ENCODE data around the gene NDUFB11.

NDUFB11 gene

GRCh38 chrX:47174846-47175587, 30.5 kb upstream of the NDUFB11 start:
- DNase-seq (ENCODE audit: low read depth) = no peak

GRCh38 chrX:47174376-47174775, 29.9 kb upstream of the NDUFB11 start:
- DNase-seq (ENCODE audit: low read depth) = no peak

- DNase-seq (ENCODE audit: low read depth) = no peak
Observed at GRCh38 chrX:47172971-47173792, 28.7 kb upstream of the NDUFB11 start.

GRCh38 chrX:47172549-47172948, 28.0 kb upstream of the NDUFB11 start:
- no peak for DNase-seq (ENCODE audit: low read depth)

DNA sequence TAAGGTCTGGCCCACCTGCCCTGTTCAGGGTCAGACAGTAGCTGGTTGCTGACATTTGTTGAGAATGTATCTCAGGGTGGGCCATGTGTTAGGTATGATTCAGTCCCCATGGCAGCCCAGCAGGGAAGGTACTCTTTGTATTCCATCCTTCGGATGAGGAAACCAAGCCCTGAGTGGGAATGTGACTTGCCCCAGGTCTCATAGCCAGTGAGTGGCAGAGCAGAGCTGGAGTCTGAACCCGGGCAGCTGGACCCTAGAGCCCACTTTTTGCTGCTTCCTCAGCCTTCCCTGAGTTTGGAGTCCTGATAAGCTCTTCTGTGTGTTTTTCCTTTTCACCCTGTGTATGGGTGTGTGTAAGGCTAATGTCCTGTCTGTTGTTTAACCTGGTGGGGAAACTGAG, 27.5 kb upstream of the NDUFB11 start:
- no peak for DNase-seq (ENCODE audit: low read depth)

GRCh38 chrX:47170861-47171692, 26.6 kb upstream of the NDUFB11 start:
- no peak for DNase-seq (ENCODE audit: low read depth)

DNA sequence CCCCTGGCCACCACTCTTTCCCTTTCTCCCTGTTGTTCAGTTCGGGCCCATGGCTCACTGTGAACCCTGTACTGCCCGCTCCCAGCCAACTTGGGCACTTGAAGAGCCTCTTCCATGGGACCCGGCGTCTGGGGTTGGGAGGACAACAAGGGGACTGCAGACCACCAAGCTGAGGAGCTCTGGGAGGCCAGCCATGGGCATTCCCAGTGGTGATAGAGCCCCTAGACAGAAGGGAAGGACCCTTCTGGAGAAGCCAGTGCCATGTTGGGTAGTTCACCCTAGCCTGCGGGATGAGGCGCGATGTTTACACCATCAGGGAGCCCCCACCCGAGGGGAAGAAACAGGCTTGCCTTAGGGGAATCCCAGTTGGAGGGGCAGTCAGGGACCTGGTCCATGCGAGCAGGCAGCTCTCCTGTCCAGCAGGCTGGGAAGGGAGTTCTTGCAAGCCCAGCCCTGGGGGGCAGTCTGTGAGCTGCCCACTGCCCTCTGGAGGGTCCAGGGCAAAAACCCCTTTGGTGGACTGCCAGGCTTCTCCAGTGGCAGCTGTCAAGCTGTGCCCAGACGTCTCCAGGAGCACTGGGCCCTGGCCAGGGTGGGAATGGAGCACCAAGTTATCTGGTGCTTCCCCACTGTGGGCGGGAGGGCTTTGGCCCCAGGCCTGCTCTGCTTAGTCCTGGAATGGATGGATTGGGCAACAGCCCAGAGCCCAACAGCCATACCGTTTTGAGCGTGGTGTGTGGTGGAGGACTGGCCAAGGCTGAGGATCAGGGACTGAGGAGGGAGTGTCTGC, 25.4 kb upstream of the NDUFB11 start:
- DNase-seq (ENCODE audit: low read depth) = peak; percentile 34

DNA sequence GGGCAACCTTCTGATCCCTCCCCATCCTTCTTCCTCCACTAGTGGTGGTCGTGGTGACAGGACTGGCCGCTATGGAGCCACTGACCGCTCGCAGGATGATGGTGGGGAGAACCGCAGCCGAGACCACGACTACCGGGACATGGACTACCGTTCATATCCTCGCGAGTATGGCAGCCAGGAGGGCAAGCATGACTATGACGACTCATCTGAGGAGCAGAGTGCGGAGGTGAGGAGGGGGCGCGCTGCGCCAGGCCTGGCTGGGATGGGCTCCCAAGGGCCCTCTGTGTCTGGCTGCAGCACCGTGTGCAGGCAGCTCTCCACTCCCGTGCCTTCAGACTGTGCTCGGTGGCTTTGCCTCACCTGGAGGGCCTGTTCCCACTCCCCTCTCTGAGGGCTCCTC, 24.8 kb upstream of the NDUFB11 start:
- no peak for DNase-seq (ENCODE audit: low read depth)

GRCh38 chrX:47168495-47169073, 24.1 kb upstream of the NDUFB11 start:
- no peak for DNase-seq (ENCODE audit: low read depth)

DNA sequence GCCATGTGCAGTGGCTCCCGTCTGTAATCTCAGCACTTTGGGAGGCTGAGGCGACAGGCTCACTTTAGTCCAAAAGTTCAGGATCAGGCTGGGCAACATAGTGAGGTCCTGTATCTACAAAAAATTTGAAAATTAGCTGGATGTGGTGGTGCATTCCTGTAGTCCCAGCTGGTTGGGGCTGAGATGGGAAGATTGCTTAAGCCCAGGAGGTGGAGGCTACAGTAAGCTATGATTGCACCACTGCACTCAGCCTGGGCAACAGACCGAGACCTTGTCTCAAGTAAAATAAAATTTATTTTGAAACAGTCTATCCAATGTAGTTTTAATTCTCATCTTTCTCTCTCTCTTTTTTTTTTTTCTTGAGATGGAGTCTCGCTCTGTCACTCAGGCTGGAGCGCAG, 21.6 kb upstream of the NDUFB11 start:
- DNase-seq (ENCODE audit: low read depth) = peak; percentile 70

GRCh38 chrX:47164420-47164819, 19.9 kb upstream of the NDUFB11 start:
- no peak for DNase-seq (ENCODE audit: low read depth)

- no peak for DNase-seq (ENCODE audit: low read depth)
Observed at GRCh38 chrX:47162927-47163583, 18.6 kb upstream of the NDUFB11 start.

DNA sequence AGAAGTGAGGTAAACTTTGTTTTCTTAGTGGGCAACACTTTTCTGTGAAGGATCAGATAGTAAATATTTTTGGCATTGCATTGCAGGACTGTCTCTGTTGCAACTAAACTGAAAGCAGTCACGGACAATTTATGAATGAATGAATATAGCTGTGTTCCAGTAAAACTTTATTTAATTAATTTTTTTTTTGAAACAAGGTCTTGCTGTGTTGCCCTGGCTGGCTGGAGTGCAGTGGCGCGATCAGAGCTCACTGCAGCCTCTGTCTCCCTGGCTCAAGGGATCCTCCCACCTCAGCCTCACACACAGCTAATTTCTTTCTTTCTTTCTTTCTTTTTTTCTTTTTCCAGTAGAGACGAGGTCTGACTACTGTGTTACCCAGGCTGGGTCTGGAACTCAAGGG, 16.3 kb upstream of the NDUFB11 start:
- DNase-seq (ENCODE audit: low read depth) = peak; percentile 21

DNA sequence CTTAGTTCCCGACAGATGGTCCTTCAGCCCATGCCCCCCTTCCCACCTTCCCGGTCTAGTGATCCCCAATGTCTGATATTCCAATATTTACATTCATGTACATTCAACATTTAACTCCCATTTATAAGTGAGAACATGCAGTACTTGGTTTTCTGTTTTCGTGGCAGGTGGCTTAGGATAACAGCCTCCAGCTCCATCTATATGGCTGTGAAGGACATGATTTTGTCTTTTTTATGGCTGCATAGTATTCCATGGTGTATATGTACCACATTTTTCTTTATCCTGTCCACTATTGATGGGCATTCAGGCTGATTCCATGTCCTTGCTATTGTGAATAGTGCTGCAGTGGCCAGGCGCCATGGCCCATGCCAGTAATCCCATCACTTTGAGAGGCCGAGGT, 14.3 kb upstream of the NDUFB11 start:
- no peak for DNase-seq (ENCODE audit: low read depth)

GRCh38 chrX:47158131-47158530, 13.6 kb upstream of the NDUFB11 start:
- no peak for DNase-seq (ENCODE audit: low read depth)

DNA sequence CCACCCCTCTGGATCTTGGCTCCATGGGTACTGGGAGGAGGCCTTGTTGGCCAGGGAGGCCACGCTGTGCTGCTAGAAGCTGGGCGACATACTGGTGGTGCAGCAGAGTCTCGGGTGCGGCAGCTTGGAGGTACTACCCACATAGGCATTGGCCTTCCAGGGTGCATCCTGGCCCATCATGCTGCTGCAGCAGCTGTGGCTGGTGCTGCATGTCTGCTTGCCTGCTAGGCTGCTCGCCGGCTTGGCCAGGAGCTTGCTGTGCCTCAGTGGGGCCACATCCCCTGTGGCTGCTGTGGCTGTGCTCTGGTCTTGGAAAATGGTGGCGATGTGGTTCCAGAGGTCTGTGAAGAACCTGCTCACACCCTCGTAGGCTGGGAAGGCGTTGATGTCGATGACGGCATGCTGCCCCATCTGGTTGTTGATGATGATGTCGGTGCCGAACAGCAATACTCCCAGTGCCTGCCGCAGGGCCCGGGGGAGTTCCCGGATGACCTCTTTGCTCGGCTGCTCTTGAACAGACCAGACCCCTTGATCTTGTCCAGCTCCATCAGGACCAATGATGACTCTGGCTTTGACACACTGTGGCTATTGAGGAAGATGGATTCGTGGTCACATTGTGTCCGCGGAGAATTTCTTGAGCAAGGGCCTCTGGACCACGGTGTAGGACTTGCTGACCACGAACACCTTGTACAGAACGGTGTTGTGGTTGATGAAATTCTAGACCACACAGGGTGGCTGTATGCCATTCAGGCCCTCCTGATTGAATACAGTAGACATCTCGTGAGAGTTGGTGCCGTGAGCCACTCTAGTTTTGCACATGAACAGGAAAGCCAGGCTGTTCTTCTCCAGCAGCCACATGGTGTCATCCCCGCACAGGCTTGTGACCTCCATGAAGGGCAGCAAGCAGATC, 12.4 kb upstream of the NDUFB11 start:
- no peak for DNase-seq (ENCODE audit: low read depth)

- no peak for DNase-seq (ENCODE audit: low read depth)
Observed at GRCh38 chrX:47151435-47151834, 6.9 kb upstream of the NDUFB11 start.

- DNase-seq (ENCODE audit: low read depth) = no peak
Observed at GRCh38 chrX:47148946-47149345, 4.4 kb upstream of the NDUFB11 start.

- DNase-seq (ENCODE audit: low read depth) = no peak
Observed at GRCh38 chrX:47146936-47147859, 2.7 kb upstream of the NDUFB11 start.
